Upper lobe of right lung (tissue), 1 donor: ENCODE measurements around the gene BCAT1. TPM values are rescaled to one million over a fixed set of nuclear protein-coding genes. Genes with fewer than 3 reads are reported as not detected.
"Not testable (repeated sequence)": the region's sequence is repeated elsewhere in the genome, so short reads cannot be mapped to it uniquely, and the experiment has no call there.

Experiments
- ATAC-seq: fragments of 200-7000 bp; cut with Tn5 transposase; one replicate; pipeline ENCODE4 v1.9.1; 2020; ENCODE audit warnings: mild to moderate bottlenecking, moderate library complexity
- DNase-seq: peaks from one replicate; pipeline ENCODE4 v3.0.0-alpha.2; 2020
- H3K27ac ChIP-seq: fragments of 200-600 bp; one replicate; pipeline ENCODE4 v1.8.0; 2022
- H3K27me3 ChIP-seq: fragments of 200-600 bp; one replicate; pipeline ENCODE4 v1.8.0; 2022; ENCODE audit warnings: mild to moderate bottlenecking
- H3K36me3 ChIP-seq: fragments of 200-600 bp; one replicate; pipeline ENCODE4 v1.8.0; 2022
- H3K4me1 ChIP-seq: fragments of 200-600 bp; one replicate; pipeline ENCODE4 v1.8.0; 2022
- H3K4me3 ChIP-seq: fragments of 200-600 bp; one replicate; pipeline ENCODE4 v1.8.0; 2022; ENCODE audit warnings: mild to moderate bottlenecking
- H3K9me3 ChIP-seq: fragments of 200-600 bp; one replicate; pipeline ENCODE4 v1.8.0; 2022
- intact Hi-C: fragments of 100-400 bp; cut with DNase I; formaldehyde crosslinking; loops from one replicate; pipeline ENCODE4 v1.11.0; 2022
- total RNA-seq: library from RNA; stranded (reverse); fragmentation: NEBNext Ultra II Directional; extraction: Animal tissue kit (Norgen Biotek cat#: 25700); gene quantifications from one replicate; pipeline ENCODE4 v1.2.1, GENCODE V29; 2021
- TF ChIP-seq, protein P1 (sequence below): fragments of 200-600 bp; IDR thresholded peaks from one replicate; pipeline ENCODE4 v1.8.0; 2022; ENCODE audit warnings: antibody characterized with exemption
- donor health status: DM: no; HTN: yes; CAD: no; lungs with severe emphysema.

The BCAT1 gene
- total RNA-seq, 1 donor from 2014 or later, result 82.5 TPM

- ATAC-seq (peak; percentile 24), DNase-seq (no peak)
- no peaks in the 10 kb centered on the region for H3K36me3 ChIP-seq
- no peaks in the 10 kb centered on the region for H3K9me3 ChIP-seq
- H3K4me1 ChIP-seq, result no peaks in the 10 kb centered on the region
- no peak overlapping the region for H3K27ac ChIP-seq
- no peak overlapping the region for H3K4me3 ChIP-seq
- H3K27me3 ChIP-seq, result no peaks in the 10 kb centered on the region
- TF ChIP-seq, protein P1, sequence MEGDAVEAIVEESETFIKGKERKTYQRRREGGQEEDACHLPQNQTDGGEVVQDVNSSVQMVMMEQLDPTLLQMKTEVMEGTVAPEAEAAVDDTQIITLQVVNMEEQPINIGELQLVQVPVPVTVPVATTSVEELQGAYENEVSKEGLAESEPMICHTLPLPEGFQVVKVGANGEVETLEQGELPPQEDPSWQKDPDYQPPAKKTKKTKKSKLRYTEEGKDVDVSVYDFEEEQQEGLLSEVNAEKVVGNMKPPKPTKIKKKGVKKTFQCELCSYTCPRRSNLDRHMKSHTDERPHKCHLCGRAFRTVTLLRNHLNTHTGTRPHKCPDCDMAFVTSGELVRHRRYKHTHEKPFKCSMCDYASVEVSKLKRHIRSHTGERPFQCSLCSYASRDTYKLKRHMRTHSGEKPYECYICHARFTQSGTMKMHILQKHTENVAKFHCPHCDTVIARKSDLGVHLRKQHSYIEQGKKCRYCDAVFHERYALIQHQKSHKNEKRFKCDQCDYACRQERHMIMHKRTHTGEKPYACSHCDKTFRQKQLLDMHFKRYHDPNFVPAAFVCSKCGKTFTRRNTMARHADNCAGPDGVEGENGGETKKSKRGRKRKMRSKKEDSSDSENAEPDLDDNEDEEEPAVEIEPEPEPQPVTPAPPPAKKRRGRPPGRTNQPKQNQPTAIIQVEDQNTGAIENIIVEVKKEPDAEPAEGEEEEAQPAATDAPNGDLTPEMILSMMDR, result no peak
- intact Hi-C loops, result no loop called here
Measured at GRCh38 chr12:24929953-24930352, 18.9 kb downstream of the BCAT1 start.

GRCh38 chr12:24928533-24929306 lies 20.2 kb downstream of the BCAT1 start:
- intact Hi-C loops, ATAC-seq, H3K36me3 ChIP-seq: not testable (repeated sequence)

GRCh38 chr12:24928131-24928530 lies 20.8 kb downstream of the BCAT1 start:
- TF ChIP-seq, protein P1, result no peak
- DNase-seq, result no peak
- Histone ChIP-seq H3K4me3 (no peak overlapping the region), H3K27me3 (no peaks in the 10 kb centered on the region), H3K9me3 (no peaks in the 10 kb centered on the region), H3K27ac (no peak overlapping the region), H3K36me3 (no peaks in the 10 kb centered on the region), H3K4me1 (no peaks in the 10 kb centered on the region)
- no peak for ATAC-seq
- intact Hi-C loops, result no loop called here

More at GRCh38 chr12:24928533-24929306, 20.2 kb downstream of the BCAT1 start:
- not testable (repeated sequence) for H3K27ac ChIP-seq, H3K9me3 ChIP-seq, H3K4me3 ChIP-seq, H3K27me3 ChIP-seq, H3K4me1 ChIP-seq, DNase-seq

DNA sequence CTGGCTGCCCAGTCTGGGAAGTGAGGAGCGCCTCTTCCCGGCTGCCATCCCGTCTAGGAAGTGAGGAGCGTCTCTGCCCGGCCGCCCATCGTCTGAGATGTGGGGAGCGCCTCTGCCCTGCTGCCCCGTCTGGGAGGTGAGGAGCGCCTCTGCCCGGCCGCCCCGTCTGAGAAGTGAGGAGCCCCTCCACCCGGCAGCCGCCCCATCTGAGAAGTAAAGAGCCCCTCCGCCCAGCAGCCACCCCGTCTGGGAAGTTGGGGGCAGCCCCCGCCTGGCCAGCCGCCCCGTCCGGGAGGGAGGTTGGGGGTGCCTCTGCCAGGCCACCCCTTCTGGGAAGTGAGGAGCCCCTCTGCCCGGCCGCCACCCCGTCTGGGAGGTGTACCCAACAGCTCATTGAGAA lies 22.8 kb downstream of the BCAT1 start:
- not testable (repeated sequence) for DNase-seq, H3K36me3 ChIP-seq, H3K9me3 ChIP-seq

GRCh38 chr12:24922090-24922489 lies 26.8 kb downstream of the BCAT1 start:
- H3K4me1 ChIP-seq, result no peaks in the 10 kb centered on the region
- no peak overlapping the region for H3K27ac ChIP-seq
- H3K4me3 ChIP-seq, result no peak overlapping the region
- no peaks in the 10 kb centered on the region for H3K9me3 ChIP-seq
- TF ChIP-seq, protein P1, result no peak
- no peaks in the 10 kb centered on the region for H3K27me3 ChIP-seq
- no peak for DNase-seq
- H3K36me3 ChIP-seq, result no peaks in the 10 kb centered on the region
- ATAC-seq, result peak; percentile 29
- intact Hi-C loops, result no loop called here

More for the DNA sequence above, 22.8 kb downstream of the BCAT1 start:
- H3K27me3 ChIP-seq, H3K4me3 ChIP-seq, ATAC-seq, H3K27ac ChIP-seq, intact Hi-C loops, H3K4me1 ChIP-seq: not testable (repeated sequence)

- Histone ChIP-seq H3K4me3 (no peak overlapping the region), H3K36me3 (no peaks in the 10 kb centered on the region), H3K27ac (no peak overlapping the region), H3K9me3 (no peaks in the 10 kb centered on the region), H3K27me3 (no peaks in the 10 kb centered on the region), H3K4me1 (no peaks in the 10 kb centered on the region)
- DNase-seq (no peak), ATAC-seq (no peak)
- TF ChIP-seq, protein P1, result no peak
- intact Hi-C loops, result no loop called here
Measured at GRCh38 chr12:24921251-24922038, 27.5 kb downstream of the BCAT1 start.
